SK-N-SH (cell line): Measurements from ENCODE around the gene TFF1. TPM values are rescaled to one million over a fixed set of nuclear protein-coding genes. Genes with fewer than 3 reads are reported as not detected.
"Not testable (repeated sequence)": the region's sequence is repeated elsewhere in the genome, so short reads cannot be mapped to it uniquely, and the experiment has no call there.

ENCODE experiments used
- CTCF ChIA-PET: fragments of 300-600, 350-600 bp; formaldehyde crosslinking; extraction: SDS; loops from one replicate; lab custom pipeline; 2021; lab: Yijun Ruan, JAX
- POLR2A ChIA-PET: fragments of 350-600 bp; sonication (Branson Sonifier 250); formaldehyde crosslinking; extraction: SDS; loops from one replicate; lab custom pipeline; 2020; ENCODE audit warnings: antibody characterized with exemption, inconsistent platforms; lab: Yijun Ruan, JAX
- DNase-seq: peaks from one replicate; pipeline ENCODE4 v3.0.0; 2012
- H2AFZ ChIP-seq: fragments of 200-600 bp; sonication (generic); 2 replicates; pipeline ENCODE4 v1.8.1; 2016; ENCODE audit warnings: antibody characterized with exemption, mild to moderate bottlenecking, low read depth
- H3F3A ChIP-seq: fragments of 200-600 bp; sonication (generic); replicated peaks from 2 replicates; pipeline ENCODE3; 2016; ENCODE audit warnings: antibody characterized with exemption, mild to moderate bottlenecking; ENCODE audit not compliant: insufficient read depth
- H3K27ac ChIP-seq, 2 experiments: fragments of 200-500 bp in 1 of 2; fragments of 200-600 bp in 1 of 2; sonication (Bioruptor generic) in 1 of 2; sonication (generic), shearing (Covaris generic) in 1 of 2; 2 replicates each; pipeline versions ENCODE4 v1.5.1 to v1.6.1; 2014 to 2016; ENCODE audit warnings: low read depth in 2 of 2, inconsistent platforms in 1 of 2, low read length in 1 of 2, mild to moderate bottlenecking in 1 of 2, mixed read lengths in 1 of 2
- H3K27me3 ChIP-seq: fragments of 200-600 bp; sonication (generic), shearing (Covaris generic); 2 replicates; pipeline ENCODE4 v1.6.1; 2016; ENCODE audit warnings: mixed run types; ENCODE audit not compliant: insufficient read depth
- H3K36me3 ChIP-seq, 2 experiments: fragments of 200-500 bp in 1 of 2; fragments of 200-600 bp in 1 of 2; sonication (Bioruptor generic) in 1 of 2; sonication (generic) in 1 of 2; replicated peaks in 1 of 2; 2 replicates each; pipeline versions ENCODE3 to v1.5.1; 2014 to 2016; ENCODE audit warnings: low read length in 1 of 2, mild to moderate bottlenecking in 1 of 2; ENCODE audit not compliant: insufficient read depth in 2 of 2, control insufficient read depth in 1 of 2
- H3K4me1 ChIP-seq, 2 experiments: fragments of 200-500 bp in 1 of 2; fragments of 200-600 bp in 1 of 2; sonication (Bioruptor generic) in 1 of 2; sonication (generic), shearing (Covaris generic) in 1 of 2; 2 replicates each; pipeline versions ENCODE4 v1.5.1 to v1.6.1; 2014 to 2016; ENCODE audit warnings: low read depth in 1 of 2, low read length in 1 of 2, mixed run types in 1 of 2; ENCODE audit not compliant: insufficient read depth in 2 of 2, control insufficient read depth in 1 of 2
- H3K4me2 ChIP-seq: fragments of 200-600 bp; sonication (generic), shearing (Covaris generic); 2 replicates; pipeline ENCODE4 v1.6.1; 2017; ENCODE audit warnings: mixed run types
- H3K4me3 ChIP-seq, 2 experiments: fragments of 200-500 bp in 1 of 2; fragments of 200-600 bp in 1 of 2; sonication (Bioruptor generic) in 1 of 2; sonication (generic), shearing (Covaris generic) in 1 of 2; 2 replicates each; pipeline versions ENCODE4 v1.5.1 to v1.8.1; 2014 to 2016; ENCODE audit warnings: low read depth in 2 of 2, inconsistent platforms in 1 of 2, low read length in 1 of 2, mild to moderate bottlenecking in 1 of 2, mixed read lengths in 1 of 2, moderate library complexity in 1 of 2
- H3K79me2 ChIP-seq: fragments of 200-600 bp; sonication (generic); 2 replicates; pipeline ENCODE4 v1.8.1; 2017; ENCODE audit warnings: mild to moderate bottlenecking; ENCODE audit not compliant: insufficient read depth
- H3K9ac ChIP-seq: fragments of 200-600 bp; sonication (generic); 2 replicates; pipeline ENCODE4 v1.6.1; 2017; ENCODE audit warnings: mixed run types
- H3K9me2 ChIP-seq: fragments of 200-600 bp; sonication (generic); 2 replicates; pipeline ENCODE4 v1.6.1; 2017; ENCODE audit warnings: mixed run types
- H3K9me3 ChIP-seq: fragments of 200-600 bp; sonication (generic); 2 replicates; pipeline ENCODE4 v1.6.1; 2017; ENCODE audit warnings: mixed run types, mild to moderate bottlenecking, moderate library complexity
- H4K20me1 ChIP-seq: fragments of 200-600 bp; sonication (generic); 2 replicates; pipeline ENCODE4 v1.6.1; 2017; ENCODE audit warnings: mild to moderate bottlenecking, mixed run types; ENCODE audit not compliant: insufficient read depth
- CTCF ChIP-seq: fragments of 200-600 bp; sonication (generic); IDR thresholded peaks from 2 replicates; pipeline ENCODE4 v1.6.1; 2017; ENCODE audit warnings: antibody characterized with exemption, mild to moderate bottlenecking, moderate library complexity
- ELF1 ChIP-seq: IDR thresholded peaks from 2 replicates; pipeline ENCODE4 v1.4.0; 2012
- EZH2phosphoT487 ChIP-seq: fragments of 200-600 bp; sonication (generic); IDR thresholded peaks from 2 replicates; pipeline ENCODE4 v1.6.1; 2017; ENCODE audit warnings: low read depth, mixed run types, mild to moderate bottlenecking, antibody characterized with exemption, moderate library complexity, borderline replicate concordance
- GABPA ChIP-seq: IDR thresholded peaks from 2 replicates; pipeline ENCODE4 v1.4.0; 2012; ENCODE audit warnings: low read depth, mild to moderate bottlenecking
- MEF2A ChIP-seq: IDR thresholded peaks from 2 replicates; pipeline ENCODE4 v1.4.0; 2012; ENCODE audit warnings: low read depth, borderline replicate concordance
- NRF1 ChIP-seq: IDR thresholded peaks from 2 replicates; pipeline ENCODE4 v1.6.1; 2012; ENCODE audit warnings: low read depth, mild to moderate bottlenecking, low read length
- POLR2AphosphoS5 ChIP-seq: IDR thresholded peaks from 2 replicates; pipeline ENCODE4 v1.6.1; 2012; ENCODE audit warnings: low read depth, low read length
- REST ChIP-seq: IDR thresholded peaks from 2 replicates; pipeline ENCODE4 v1.6.1; 2012; ENCODE audit warnings: mild to moderate bottlenecking, low read depth, low read length, moderate library complexity
- RFX5 ChIP-seq: IDR thresholded peaks from 2 replicates; pipeline ENCODE4 v1.6.1; 2012; ENCODE audit warnings: mild to moderate bottlenecking, improper control_type of control experiment, low read length
- USF1 ChIP-seq: IDR thresholded peaks from 2 replicates; pipeline ENCODE4 v1.4.0; 2012; ENCODE audit warnings: low read depth, borderline replicate concordance
- WGBS: methylation state at CpG from one replicate; pipeline ENCODE4 v1.1.6; 2017; ENCODE audit warnings: low lambda C conversion rate; 5-methylcytosine and 5-hydroxymethylcytosine counted together
- polyA plus RNA-seq, 3 experiments: library from polyadenylated mRNA; depleted of rRNA; stranded (reverse); fragments of >200 nt; gene quantifications; 2 replicates each; pipeline ENCODE4 v1.2.3, GENCODE V29; 2012

The TFF1 gene
- polyA plus RNA-seq, 1 of the 3 experiments (the other 2 are of a cell fraction) = not detected

- H2AFZ ChIP-seq = no peak overlapping the region
- H3K9me3 ChIP-seq = no peaks in the 10 kb centered on the region
- no peaks in the 10 kb centered on the region for H4K20me1 ChIP-seq
- TF ChIP-seq GABPA = no peak
- no peak for TF ChIP-seq RFX5
- no peak for TF ChIP-seq ELF1
- TF ChIP-seq REST = no peak
- TF ChIP-seq EZH2phosphoT487 = no peak
- TF ChIP-seq POLR2AphosphoS5 = no peak
- TF ChIP-seq MEF2A = no peak
- no peak for TF ChIP-seq CTCF
- TF ChIP-seq USF1 = no peak
- no peak for TF ChIP-seq NRF1
- no peak for DNase-seq
- H3F3A ChIP-seq = no peaks in the 10 kb centered on the region
- no peak overlapping the region for H3K4me3 ChIP-seq
- no peak overlapping the region for H3K9ac ChIP-seq
- CTCF ChIA-PET = no interaction called here
- H3K4me1 ChIP-seq = no peaks in the 10 kb centered on the region
- no peaks in the 10 kb centered on the region for H3K79me2 ChIP-seq
- no peaks in the 10 kb centered on the region for H3K9me2 ChIP-seq
- H3K27ac ChIP-seq = no peak overlapping the region
- no peaks in the 10 kb centered on the region for H3K27me3 ChIP-seq
- H3K4me2 ChIP-seq = no peak overlapping the region
- POLR2A ChIA-PET = no interaction called here
- WGBS = 42% methylated on average over 7 of the region's 7 CpGs
- H3K36me3 ChIP-seq = no peaks in the 10 kb centered on the region
Observed at GRCh38 chr21:42409366-42409765, 43.0 kb upstream of the TFF1 start.

- H3K9me2 ChIP-seq, H3K9me3 ChIP-seq, H3K4me3 ChIP-seq, H3K4me2 ChIP-seq, H3K4me1 ChIP-seq, H4K20me1 ChIP-seq, H3K27ac ChIP-seq, H3K36me3 ChIP-seq, H2AFZ ChIP-seq, H3F3A ChIP-seq, DNase-seq, H3K27me3 ChIP-seq, POLR2A ChIA-PET, H3K9ac ChIP-seq, H3K79me2 ChIP-seq: not testable (repeated sequence)
- CTCF ChIA-PET = interaction anchor here (0.7 kb wide), 1 partner anchor 12 kb away, joined by 3 read pairs; no protein-coding TSS in a partner anchor
- 38% methylated on average over 5 of the region's 5 CpGs for WGBS
Observed at GRCh38 chr21:42408718-42409117, 42.4 kb upstream of the TFF1 start.
